ENCODE data around the gene ERC1. TPM values are rescaled to one million over a fixed set of nuclear protein-coding genes. Genes with fewer than 3 reads are reported as not detected.
A peak's percentile ranks its signal among the peaks of the same experiment; 100 is the strongest.

Gene ERC1
- total RNA-seq, 4 donors from 2014 or later, result 58.0 to 83.2 (median 73.5) TPM

GRCh38 chr12:1282670-1283315 is 291.8 kb downstream of the ERC1 start:
- peak overlapping the region in 2 of 4 donors; percentile 13 to 55 for H3K27ac ChIP-seq
- no peaks in the 10 kb centered on the region for H3K27me3 ChIP-seq
- WGBS, 2 donors, result 55 to 66% methylated on average over 5 of the region's 5 CpGs
- TF ChIP-seq CTCF (IDR thresholded peaks at IDR 0.05), result no peak
- TF ChIP-seq POLR2A (IDR thresholded peaks at IDR 0.05), result no peak
- no peak for TF ChIP-seq EP300 (IDR thresholded peaks at IDR 0.05)
- H3K36me3 ChIP-seq, result no peaks in the 10 kb centered on the region
- DNase-seq (ENCODE audit: low spot score in 2 of 2), result peak; percentile 26 to 40
- peaks cover 0 to 6% (median 0%) of the 10 kb centered on the region in 4 donors for H3K4me1 ChIP-seq
- H3K4me3 ChIP-seq, result no peak overlapping the region
- H3K9me3 ChIP-seq, result no peaks in the 10 kb centered on the region

- no peaks in the 10 kb centered on the region for H3K9me3 ChIP-seq
- H3K27ac ChIP-seq, result peak overlapping the region in 1 of 4 donors; percentile 55
- TF ChIP-seq POLR2A (IDR thresholded peaks at IDR 0.05) (no peak), CTCF (IDR thresholded peaks at IDR 0.05) (no peak)
- H3K4me1 ChIP-seq, result peaks cover 0 to 6% (median 0%) of the 10 kb centered on the region in 4 donors
- 82 to 84% methylated on average over 2 of the region's 2 CpGs for WGBS, 2 donors
- no peaks in the 10 kb centered on the region for H3K27me3 ChIP-seq
- no peak overlapping the region for H3K4me3 ChIP-seq
- no peak for DNase-seq (ENCODE audit: low spot score in 2 of 2)
- H3K36me3 ChIP-seq, result no peaks in the 10 kb centered on the region
Observed at GRCh38 chr12:1283316-1283715, 292.3 kb downstream of the ERC1 start.

GRCh38 chr12:1284611-1285010 is 293.6 kb downstream of the ERC1 start:
- H3K9me3 ChIP-seq, result no peaks in the 10 kb centered on the region
- TF ChIP-seq POLR2A (IDR thresholded peaks at IDR 0.05) (no peak), CTCF (IDR thresholded peaks at IDR 0.05) (no peak), EP300 (IDR thresholded peaks at IDR 0.05) (no peak)
- H3K27me3 ChIP-seq, result no peaks in the 10 kb centered on the region
- peaks cover 0 to 6% (median 0%) of the 10 kb centered on the region in 4 donors for H3K4me1 ChIP-seq
- 96 to 98% methylated on average over 4 of the region's 4 CpGs for WGBS, 2 donors
- no peak overlapping the region for H3K27ac ChIP-seq
- H3K4me3 ChIP-seq, result no peak overlapping the region
- no peak for DNase-seq (ENCODE audit: low spot score in 2 of 2)
- H3K36me3 ChIP-seq, result no peaks in the 10 kb centered on the region

GRCh38 chr12:1287446-1287975 is 296.5 kb downstream of the ERC1 start:
- no peaks in the 10 kb centered on the region for H3K9me3 ChIP-seq
- no peak overlapping the region for H3K4me3 ChIP-seq
- H3K27me3 ChIP-seq, result no peaks in the 10 kb centered on the region
- DNase-seq (ENCODE audit: low spot score in 2 of 2), result no peak
- peaks cover 0 to 22% (median 0%) of the 10 kb centered on the region in 4 donors for H3K4me1 ChIP-seq
- TF ChIP-seq CTCF (IDR thresholded peaks at IDR 0.05), result no peak
- TF ChIP-seq EP300 (IDR thresholded peaks at IDR 0.05), result no peak
- no peak for TF ChIP-seq POLR2A (IDR thresholded peaks at IDR 0.05)
- WGBS, 2 donors, result 54 to 67% methylated on average over 3 of the region's 3 CpGs
- H3K27ac ChIP-seq, result no peak overlapping the region
- no peaks in the 10 kb centered on the region for H3K36me3 ChIP-seq

- no peak for DNase-seq (ENCODE audit: low spot score in 2 of 2)
- Histone ChIP-seq H3K4me1 (peaks cover 0 to 17% (median 0%) of the 10 kb centered on the region in 4 donors), H3K36me3 (no peaks in the 10 kb centered on the region), H3K27ac (no peak overlapping the region), H3K9me3 (no peaks in the 10 kb centered on the region), H3K27me3 (no peaks in the 10 kb centered on the region), H3K4me3 (no peak overlapping the region)
- 85 to 90% methylated on average over 7 of the region's 7 CpGs for WGBS, 2 donors
- TF ChIP-seq POLR2A (IDR thresholded peaks at IDR 0.05) (no peak), CTCF (IDR thresholded peaks at IDR 0.05) (no peak), EP300 (IDR thresholded peaks at IDR 0.05) (no peak)
Observed at GRCh38 chr12:1288333-1288732, 297.3 kb downstream of the ERC1 start.

All from tibial nerve (tissue), 4 donors.